ENCODE results near the gene TNKS1BP1. TPM values are rescaled to one million over a fixed set of nuclear protein-coding genes. Genes with fewer than 3 reads are reported as not detected.

Gene TNKS1BP1, protein sequence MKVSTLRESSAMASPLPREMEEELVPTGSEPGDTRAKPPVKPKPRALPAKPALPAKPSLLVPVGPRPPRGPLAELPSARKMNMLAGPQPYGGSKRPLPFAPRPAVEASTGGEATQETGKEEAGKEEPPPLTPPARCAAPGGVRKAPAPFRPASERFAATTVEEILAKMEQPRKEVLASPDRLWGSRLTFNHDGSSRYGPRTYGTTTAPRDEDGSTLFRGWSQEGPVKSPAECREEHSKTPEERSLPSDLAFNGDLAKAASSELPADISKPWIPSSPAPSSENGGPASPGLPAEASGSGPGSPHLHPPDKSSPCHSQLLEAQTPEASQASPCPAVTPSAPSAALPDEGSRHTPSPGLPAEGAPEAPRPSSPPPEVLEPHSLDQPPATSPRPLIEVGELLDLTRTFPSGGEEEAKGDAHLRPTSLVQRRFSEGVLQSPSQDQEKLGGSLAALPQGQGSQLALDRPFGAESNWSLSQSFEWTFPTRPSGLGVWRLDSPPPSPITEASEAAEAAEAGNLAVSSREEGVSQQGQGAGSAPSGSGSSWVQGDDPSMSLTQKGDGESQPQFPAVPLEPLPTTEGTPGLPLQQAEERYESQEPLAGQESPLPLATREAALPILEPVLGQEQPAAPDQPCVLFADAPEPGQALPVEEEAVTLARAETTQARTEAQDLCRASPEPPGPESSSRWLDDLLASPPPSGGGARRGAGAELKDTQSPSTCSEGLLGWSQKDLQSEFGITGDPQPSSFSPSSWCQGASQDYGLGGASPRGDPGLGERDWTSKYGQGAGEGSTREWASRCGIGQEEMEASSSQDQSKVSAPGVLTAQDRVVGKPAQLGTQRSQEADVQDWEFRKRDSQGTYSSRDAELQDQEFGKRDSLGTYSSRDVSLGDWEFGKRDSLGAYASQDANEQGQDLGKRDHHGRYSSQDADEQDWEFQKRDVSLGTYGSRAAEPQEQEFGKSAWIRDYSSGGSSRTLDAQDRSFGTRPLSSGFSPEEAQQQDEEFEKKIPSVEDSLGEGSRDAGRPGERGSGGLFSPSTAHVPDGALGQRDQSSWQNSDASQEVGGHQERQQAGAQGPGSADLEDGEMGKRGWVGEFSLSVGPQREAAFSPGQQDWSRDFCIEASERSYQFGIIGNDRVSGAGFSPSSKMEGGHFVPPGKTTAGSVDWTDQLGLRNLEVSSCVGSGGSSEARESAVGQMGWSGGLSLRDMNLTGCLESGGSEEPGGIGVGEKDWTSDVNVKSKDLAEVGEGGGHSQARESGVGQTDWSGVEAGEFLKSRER (N-terminal part only)
- 1 to 10 TPM; 4.3 to 9.3 (median 7.5) TPM for total RNA-seq
- total RNA-seq (2013) = 2.2 TPM

- Histone ChIP-seq H3K4me1 (ENCODE audit: control insufficient read depth, insufficient read depth, low read length) (peaks cover 19% of the 10 kb centered on the region), H3K27me3 (ENCODE audit: control insufficient read depth, insufficient read depth, low read length) (no peaks in the 10 kb centered on the region), H3K27ac (ENCODE audit: low read length) (peak within 1 kb of the TSS; percentile 87), H3K4me3 (ENCODE audit: low read length) (peak within 1 kb of the TSS; percentile 81), H3K9me3 (ENCODE audit: control insufficient read depth, insufficient read depth, low read length) (no peaks in the 10 kb centered on the region), H3K36me3 (ENCODE audit: control insufficient read depth, insufficient read depth, low read length) (peaks cover 28% of the 10 kb centered on the region)
- H3K36me3 Mint-ChIP-seq = peaks cover 25% of the 10 kb centered on the region
- peak; percentile 84 to 93 for DNase-seq
- H3K27me3 Mint-ChIP-seq (ENCODE audit: low read depth in 2 of 2) = no peaks in the 10 kb centered on the region
- H3K4me1 Mint-ChIP-seq = peaks cover 10 to 35% of the 10 kb centered on the region in 2 donors
- H3K4me3 Mint-ChIP-seq = peak within 1 kb of the TSS; percentile 93
- ATAC-seq = peak; percentile 83 to 90 (median 84)
- intact Hi-C loops (cut with micrococcal nuclease) = loop anchor here (1.0 kb wide), 1 partner anchor 10 kb away; the partner anchor contains the start of gene SSRP1
- WGBS (ENCODE audit: insufficient coverage) = 2% methylated on average over 61 of the region's 61 CpGs
- no peaks in the 10 kb centered on the region for H3K9me3 Mint-ChIP-seq
- no peak for TF ChIP-seq CTCF (IDR thresholded peaks at IDR 0.05)
- H3K27ac Mint-ChIP-seq = peak within 1 kb of the TSS; percentile 96 to 97
Observed at GRCh38 chr11:57324886-57325734, at the start of gene TNKS1BP1. TNKS1BP1 (minus strand) TSS chr11:57324952; CDS start chr11:57321885, 3,067 bp downstream.

GRCh38 chr11:57373146-57373545 lies 48.4 kb upstream of the TNKS1BP1 start:
- H3K36me3 ChIP-seq (ENCODE audit: control insufficient read depth, insufficient read depth, low read length) = no peaks in the 10 kb centered on the region
- 100% methylated on average over 2 of the region's 3 CpGs for WGBS (ENCODE audit: insufficient coverage)
- H3K27ac ChIP-seq (ENCODE audit: low read length) = no peak overlapping the region
- DNase-seq = no peak
- no peaks in the 10 kb centered on the region for H3K4me1 ChIP-seq (ENCODE audit: control insufficient read depth, insufficient read depth, low read length)
- no peaks in the 10 kb centered on the region for H3K27me3 ChIP-seq (ENCODE audit: control insufficient read depth, insufficient read depth, low read length)
- no peaks in the 10 kb centered on the region for H3K9me3 ChIP-seq (ENCODE audit: control insufficient read depth, insufficient read depth, low read length)
- no peak for TF ChIP-seq CTCF (IDR thresholded peaks at IDR 0.05)
- Mint-ChIP-seq H3K9me3 (no peaks in the 10 kb centered on the region), H3K36me3 (no peaks in the 10 kb centered on the region), H3K27ac (no peak overlapping the region), H3K4me1 (no peaks in the 10 kb centered on the region), H3K4me3 (no peak overlapping the region), H3K27me3 (ENCODE audit: low read depth in 2 of 2) (peaks cover 0 to 2% of the 10 kb centered on the region in 2 donors)
- no peak for ATAC-seq
- intact Hi-C loops (cut with micrococcal nuclease) = no loop called here
- H3K4me3 ChIP-seq (ENCODE audit: low read length) = no peak overlapping the region

DNA sequence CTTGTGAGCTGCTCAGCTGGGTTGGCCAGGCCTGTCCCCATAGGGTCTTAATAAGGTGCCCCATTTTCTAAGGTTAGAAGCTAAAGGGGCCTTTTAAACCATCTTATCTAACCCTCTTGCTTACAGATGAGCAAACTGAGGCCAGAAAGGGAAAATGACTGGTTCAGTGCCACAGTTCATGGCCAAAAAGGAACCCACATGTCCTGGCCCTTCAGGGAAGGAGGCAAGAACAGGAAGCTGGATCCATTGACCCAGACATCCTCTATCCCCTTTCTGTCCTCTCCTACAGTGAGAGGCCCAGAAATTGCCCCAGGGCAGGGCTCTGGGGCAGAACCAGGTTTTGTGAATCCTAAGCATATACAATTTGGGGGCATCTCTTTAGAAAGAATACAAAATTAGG lies 46.2 kb upstream of the TNKS1BP1 start:
- no peak for TF ChIP-seq CTCF (IDR thresholded peaks at IDR 0.05)
- no peak for ATAC-seq
- no peaks in the 10 kb centered on the region for H3K27me3 ChIP-seq (ENCODE audit: control insufficient read depth, insufficient read depth, low read length)
- Mint-ChIP-seq H3K4me3 (no peak overlapping the region), H3K36me3 (no peaks in the 10 kb centered on the region), H3K27me3 (ENCODE audit: low read depth in 2 of 2) (peaks cover 0 to 6% of the 10 kb centered on the region in 2 donors), H3K27ac (no peak overlapping the region), H3K4me1 (no peaks in the 10 kb centered on the region), H3K9me3 (no peaks in the 10 kb centered on the region)
- no peaks in the 10 kb centered on the region for H3K9me3 ChIP-seq (ENCODE audit: control insufficient read depth, insufficient read depth, low read length)
- intact Hi-C loops (cut with micrococcal nuclease) = no loop called here
- no peak overlapping the region for H3K4me3 ChIP-seq (ENCODE audit: low read length)
- no peak for DNase-seq
- no peaks in the 10 kb centered on the region for H3K36me3 ChIP-seq (ENCODE audit: control insufficient read depth, insufficient read depth, low read length)
- H3K27ac ChIP-seq (ENCODE audit: low read length) = no peak overlapping the region
- H3K4me1 ChIP-seq (ENCODE audit: control insufficient read depth, insufficient read depth, low read length) = no peaks in the 10 kb centered on the region

Data from natural killer cell (primary cell).